B cell (primary cell): ENCODE data around the gene SPON2. TPM values are rescaled to one million over a fixed set of nuclear protein-coding genes. Genes with fewer than 3 reads are reported as not detected.

Experiments used
- ATAC-seq: fragments of 200-7000 bp; cut with Tn5 transposase; one replicate; pipeline ENCODE4 v1.10.0; 2021; ENCODE audit warnings: low read depth, mild to moderate bottlenecking, moderate number of reproducible peaks, moderate library complexity
- CTCF ChIA-PET: fragments of 350-600 bp; sonication (Branson Sonifier 250); formaldehyde crosslinking; loops from one replicate; lab custom pipeline; 2021; ENCODE audit warnings: antibody characterized with exemption, inconsistent platforms; lab: Charles Lee
- POLR2A ChIA-PET: fragments of 350-600 bp; sonication (Branson Sonifier 250); formaldehyde crosslinking; loops from one replicate; lab custom pipeline; 2021; ENCODE audit warnings: antibody characterized with exemption; lab: Charles Lee
- DNase-seq: peaks from one replicate; pipeline ENCODE4 v3.0.0; 2013
- H2AFZ ChIP-seq: 2 replicates; pipeline ENCODE4 v1.6.1; 2012; ENCODE audit warnings: mild to moderate bottlenecking, low read depth, low read length; ENCODE audit not compliant: insufficient read depth, poor library complexity, severe bottlenecking
- H3K27ac ChIP-seq, 2 donors: 1 replicate in 1 of 2; 2 replicates in 1 of 2; pipeline ENCODE4 v1.5.1; 2012 to 2013; ENCODE audit warnings: low read length in 2 of 2, mild to moderate bottlenecking in 2 of 2, moderate library complexity in 1 of 2
- H3K27me3 ChIP-seq, 4 experiments: fragments of 200-600 bp in 1 of 4; sonication (generic) in 1 of 4; replicated peaks in 1 of 4; 1 replicate in 2 of 4; 2 replicates in 2 of 4; pipeline versions ENCODE4 v1.6.1 to v1.7.0; 2013 to 2016; ENCODE audit warnings: low read length in 3 of 4, mild to moderate bottlenecking in 2 of 4, mixed read lengths in 1 of 4, moderate library complexity in 1 of 4; ENCODE audit not compliant: insufficient read depth in 4 of 4, control insufficient read depth in 3 of 4; ENCODE audit errors: control extremely low read depth in 1 of 4
- H3K36me3 ChIP-seq, 2 experiments: replicated peaks in 1 of 2; 1 replicate in 1 of 2; 2 replicates in 1 of 2; pipeline versions ENCODE4 v1.6.1 to v1.7.1; 2013; ENCODE audit warnings: low read length in 1 of 2; ENCODE audit not compliant: insufficient read depth in 2 of 2, control insufficient read depth in 1 of 2; ENCODE audit errors: control extremely low read depth in 1 of 2, extremely low read depth in 1 of 2
- H3K4me1 ChIP-seq, 2 donors: fragments of 200-600 bp in 1 of 2; sonication (generic) in 1 of 2; 1 replicate in 1 of 2; 2 replicates in 1 of 2; pipeline versions ENCODE4 v1.5.1 to v1.6.1; 2013 to 2017; ENCODE audit warnings: low read length in 2 of 2; ENCODE audit not compliant: control insufficient read depth in 2 of 2, insufficient read depth in 2 of 2
- H3K4me2 ChIP-seq: replicated peaks from 2 replicates; pipeline ENCODE3; 2012; ENCODE audit warnings: mild to moderate bottlenecking, low read depth, low read length; ENCODE audit not compliant: poor library complexity, severe bottlenecking
- H3K4me3 ChIP-seq, 5 experiments: fragments of 200-600 bp in 1 of 5; sonication (generic) in 1 of 5; 1 replicate in 3 of 5; 2 replicates in 2 of 5; pipeline versions ENCODE4 v1.5.1 to v1.7.0; 2011 to 2016; ENCODE audit warnings: low read length in 4 of 5, mild to moderate bottlenecking in 4 of 5, low read depth in 2 of 5, control low read depth in 1 of 5, moderate library complexity in 1 of 5; ENCODE audit not compliant: insufficient read depth in 1 of 5; ENCODE audit errors: control extremely low read depth in 1 of 5, extremely low read depth in 1 of 5
- H3K79me2 ChIP-seq: fragments of 200-600 bp; sonication (generic); one replicate; pipeline ENCODE4 v1.6.0; 2016; ENCODE audit warnings: low read length; ENCODE audit not compliant: control insufficient read depth, insufficient read depth
- H3K9ac ChIP-seq: fragments of 200-600 bp; sonication (generic); 2 replicates; pipeline ENCODE4 v1.6.1; 2017; ENCODE audit warnings: mild to moderate bottlenecking, low read length, moderate library complexity
- H3K9me3 ChIP-seq, 3 donors: one replicate each; pipeline versions ENCODE4 v1.6.1 to v1.7.1; 2013; ENCODE audit warnings: low read length in 2 of 3; ENCODE audit not compliant: control insufficient read depth in 2 of 3, insufficient read depth in 1 of 3; ENCODE audit errors: control extremely low read depth in 1 of 3
- H4K20me1 ChIP-seq: 2 replicates; pipeline ENCODE4 v1.6.0; 2012; ENCODE audit warnings: mild to moderate bottlenecking, low read length; ENCODE audit not compliant: insufficient read depth, control insufficient read depth, poor library complexity, severe bottlenecking
- H3K27ac Mint-ChIP-seq: one replicate; pipeline ENCODE4 v1.8.0; 2021; ENCODE audit warnings: mixed read lengths
- H3K27me3 Mint-ChIP-seq: one replicate; pipeline ENCODE4 v1.8.0; 2021; ENCODE audit warnings: mixed read lengths
- H3K4me1 Mint-ChIP-seq: one replicate; pipeline ENCODE4 v1.8.0; 2021; ENCODE audit warnings: mixed read lengths
- H3K4me3 Mint-ChIP-seq: one replicate; pipeline ENCODE4 v1.8.0; 2021; ENCODE audit warnings: mixed read lengths
- H3K9me3 Mint-ChIP-seq: one replicate; pipeline ENCODE4 v1.8.0; 2022; ENCODE audit warnings: mixed read lengths; ENCODE audit not compliant: insufficient read depth
- CTCF ChIP-seq: fragments of 200-600 bp; IDR thresholded peaks from one replicate; pipeline ENCODE4 v1.8.0; 2022; ENCODE audit warnings: antibody characterized with exemption, mild to moderate bottlenecking
- EZH2 ChIP-seq: IDR thresholded peaks from 2 replicates; pipeline ENCODE4 v1.6.1; 2012; ENCODE audit warnings: borderline replicate concordance, low read depth, mild to moderate bottlenecking, moderate library complexity, low read length; ENCODE audit not compliant: insufficient read depth, poor library complexity, severe bottlenecking
- WGBS: methylation state at CpG from one replicate; pipeline ENCODE4 v1.1.5; 2013; ENCODE audit warnings: missing lambda C conversion rate; ENCODE audit not compliant: insufficient coverage; 5-methylcytosine and 5-hydroxymethylcytosine counted together
- intact Hi-C: fragments of 100-400 bp; cut with micrococcal nuclease; formaldehyde crosslinking; loops from one replicate; pipeline ENCODE4 v1.10.0; 2022
- polyA plus RNA-seq: library from polyadenylated mRNA; depleted of rRNA; stranded (reverse); fragments of >200 nt; gene quantifications from 2 replicates; pipeline ENCODE4 v1.2.3, GENCODE V29; 2012
- total RNA-seq, 2 donors: library from RNA; stranded (reverse); fragments of 120-200 nt in 1 of 2; gene quantifications; 1 replicate in 1 of 2; 2 replicates in 1 of 2; pipeline versions ENCODE4 v1.2.3 to v1.2.4, GENCODE V29; 2013 to 2022

The SPON2 gene
- total and polyA plus RNA-seq, 2 donors (not counting 1 experiment from before 2014, with no cell fraction given), result 3.8 to 5.1 TPM

GRCh38 chr4:1198098-1198844, 25.9 kb upstream of the SPON2 start:
- no peak for DNase-seq
- Histone ChIP-seq H4K20me1 (no peaks in the 10 kb centered on the region), H3K79me2 (no peaks in the 10 kb centered on the region), H3K36me3 (no peaks in the 10 kb centered on the region), H3K9me3 (peaks cover 0 to 11% (median 2%) of the 10 kb centered on the region in 3 donors), H2AFZ (no peak overlapping the region), H3K27ac (no peak overlapping the region), H3K4me3 (no peak overlapping the region), H3K4me1 (peaks cover 26 to 37% of the 10 kb centered on the region in 2 donors), H3K4me2 (no peak overlapping the region), H3K9ac (no peak overlapping the region), H3K27me3 (peaks cover 0 to 4% (median 0%) of the 10 kb centered on the region in 4 experiments)
- Mint-ChIP-seq H3K4me3 (no peak overlapping the region), H3K27ac (no peak overlapping the region), H3K27me3 (no peaks in the 10 kb centered on the region), H3K4me1 (peaks cover 25% of the 10 kb centered on the region), H3K9me3 (no peaks in the 10 kb centered on the region)
- ChIA-PET POLR2A (interaction anchor here (1.5 kb wide), 1 partner anchor 11 kb away, joined by 3 read pairs; no protein-coding TSS in a partner anchor), CTCF (no interaction called here)
- no peak for TF ChIP-seq CTCF
- TF ChIP-seq EZH2, result no peak
- intact Hi-C loops, result no loop called here
- whole genome bisulfite sequencing, result 90% methylated on average over 16 of the region's 24 CpGs
- ATAC-seq, result no peak

DNA sequence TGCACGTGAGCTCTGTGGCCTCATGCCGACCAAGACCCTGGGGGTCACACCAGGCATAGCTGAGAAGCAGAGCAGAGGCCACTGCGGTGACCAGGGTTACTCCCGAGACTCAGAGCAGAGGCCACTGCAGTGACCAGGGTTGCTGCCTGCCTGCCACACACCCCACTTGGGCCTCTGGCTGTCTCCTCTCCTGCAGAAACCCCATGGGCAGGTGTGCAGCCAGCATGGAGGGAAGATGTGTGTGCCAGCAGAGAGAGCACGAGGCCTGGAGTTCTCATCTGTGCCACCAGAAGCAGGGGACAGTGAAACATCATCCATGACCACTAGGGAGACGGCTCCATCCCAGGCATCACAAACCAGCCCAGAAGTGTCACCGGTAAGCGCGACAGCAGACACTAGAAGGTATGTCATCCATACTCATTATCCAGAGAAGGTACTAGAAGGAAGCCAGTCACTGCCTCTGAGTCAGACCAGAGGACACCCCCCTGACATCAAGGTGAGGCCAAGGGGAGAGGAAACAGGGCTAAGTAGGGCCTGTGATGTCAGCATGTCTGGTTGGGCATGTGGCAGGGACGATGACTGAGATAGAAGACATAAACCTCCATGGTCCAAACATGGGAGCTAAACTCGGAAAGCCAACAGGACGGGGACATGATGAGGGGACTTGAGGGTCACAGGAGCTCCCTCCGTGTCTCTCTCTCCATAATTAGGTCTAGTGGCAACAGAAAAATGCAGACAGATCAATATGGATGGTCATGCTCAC, 24.2 kb upstream of the SPON2 start:
- Histone ChIP-seq H3K27ac (no peak overlapping the region), H3K36me3 (no peaks in the 10 kb centered on the region), H2AFZ (no peak overlapping the region), H4K20me1 (no peaks in the 10 kb centered on the region), H3K4me1 (peaks cover 15 to 20% of the 10 kb centered on the region in 2 donors), H3K9ac (no peak overlapping the region), H3K27me3 (no peaks in the 10 kb centered on the region), H3K4me3 (no peak overlapping the region), H3K79me2 (no peaks in the 10 kb centered on the region), H3K4me2 (no peak overlapping the region), H3K9me3 (peaks cover 0 to 1% (median 0%) of the 10 kb centered on the region in 3 donors)
- Mint-ChIP-seq H3K9me3 (no peaks in the 10 kb centered on the region), H3K27me3 (no peaks in the 10 kb centered on the region), H3K4me1 (peaks cover 14% of the 10 kb centered on the region), H3K27ac (no peak overlapping the region), H3K4me3 (no peak overlapping the region)
- CTCF ChIA-PET, result no interaction called here
- 93% methylated on average over 13 of the region's 13 CpGs for WGBS
- no peak for TF ChIP-seq CTCF
- TF ChIP-seq EZH2, result no peak
- DNase-seq (no peak), ATAC-seq (no peak)
- POLR2A ChIA-PET, result no interaction called here
- intact Hi-C loops, result no loop called here
